Panc1 (cell line): ENCODE measurements around the gene FAM240A. TPM values are rescaled to one million over a fixed set of nuclear protein-coding genes. Genes with fewer than 3 reads are reported as not detected.
"Not testable (repeated sequence)": the region's sequence is repeated elsewhere in the genome, so short reads cannot be mapped to it uniquely, and the experiment has no call there.

Source experiments
- ATAC-seq: fragments of 200-7000 bp; cut with Tn5 transposase; 2 replicates; pipeline ENCODE4 v1.9.1; 2020; ENCODE audit warnings: mild to moderate bottlenecking, moderate library complexity
- BruUV-seq: library from RNA; stranded (reverse); fragments of 400-500 nt; replicated peaks from 2 replicates; lab custom pipeline; 2021; lab: Mats Ljungman, UMichigan
- CTCF ChIA-PET: fragments of 300-600 bp; sonication (Branson Sonifier 250); formaldehyde crosslinking; loops from one replicate; lab custom pipeline; 2022; ENCODE audit warnings: antibody characterized with exemption; lab: Charles Lee
- POLR2A ChIA-PET: fragments of 300-600 bp; sonication (Branson Sonifier 250); formaldehyde crosslinking; loops from one replicate; lab custom pipeline; 2022; ENCODE audit warnings: antibody characterized with exemption; lab: Charles Lee
- DNase-seq: peaks from one replicate; pipeline ENCODE4 v3.0.0-alpha.2; 2010; ENCODE audit warnings: low read depth, low spot score
- H3K27ac ChIP-seq: 2 replicates; pipeline ENCODE4 v1.5.1; 2011; ENCODE audit warnings: mild to moderate bottlenecking, low read length, inconsistent platforms
- H3K27me3 ChIP-seq: fragments of 200-500 bp; sonication (Bioruptor generic); 2 replicates; pipeline ENCODE4 v1.6.0; 2014; ENCODE audit warnings: low read length, inconsistent platforms; ENCODE audit not compliant: control insufficient read depth, insufficient read depth
- H3K36me3 ChIP-seq: fragments of 200-500 bp; sonication (Bioruptor generic); 2 replicates; pipeline ENCODE4 v1.5.1; 2014; ENCODE audit warnings: inconsistent platforms, mild to moderate bottlenecking, low read length, moderate library complexity; ENCODE audit not compliant: control insufficient read depth, insufficient read depth
- H3K4me1 ChIP-seq: 2 replicates; pipeline ENCODE4 v1.5.1; 2011; ENCODE audit warnings: inconsistent platforms, mild to moderate bottlenecking, low read length, moderate library complexity; ENCODE audit not compliant: control insufficient read depth, insufficient read depth
- H3K4me3 ChIP-seq, 2 experiments: 2 replicates each; pipeline ENCODE4 v1.5.1; 2011 to 2012; ENCODE audit warnings: low read depth in 2 of 2, low read length in 2 of 2, mild to moderate bottlenecking in 2 of 2, inconsistent platforms in 1 of 2, moderate library complexity in 1 of 2
- H3K9me3 ChIP-seq: fragments of 200-500 bp; sonication (Bioruptor generic); 2 replicates; pipeline ENCODE4 v1.5.1; 2014; ENCODE audit warnings: low read depth, mild to moderate bottlenecking, inconsistent platforms, low read length, moderate library complexity; ENCODE audit not compliant: control insufficient read depth, insufficient read depth
- POLR2AphosphoS5 ChIP-seq: IDR thresholded peaks from 2 replicates; pipeline ENCODE4 v1.6.1; 2012; ENCODE audit warnings: mild to moderate bottlenecking, low read depth, low read length, moderate library complexity
- REST ChIP-seq, 2 experiments: IDR thresholded peaks; 2 replicates each; pipeline ENCODE4 v1.6.1; 2011 to 2012; ENCODE audit warnings: low read depth in 2 of 2, control low read depth in 1 of 2, low read length in 1 of 2, mild to moderate bottlenecking in 1 of 2, moderate library complexity in 1 of 2; ENCODE audit not compliant: insufficient read depth in 1 of 2
- SIN3A ChIP-seq: IDR thresholded peaks from 2 replicates; pipeline ENCODE4 v1.6.1; 2012; ENCODE audit warnings: low read depth, mild to moderate bottlenecking, low read length, moderate library complexity, borderline replicate concordance; ENCODE audit not compliant: insufficient read depth
- TCF7L2 ChIP-seq: IDR thresholded peaks from 2 replicates; pipeline ENCODE4 v1.6.1; 2011; ENCODE audit warnings: mild to moderate bottlenecking, low read depth, low read length, inconsistent platforms
- in situ Hi-C: cut with HindIII; loops from 2 replicates; pipeline ENCODE4 v1.10.0; 2016; ENCODE audit warnings: low sequenced_read_pairs, low pct_unique_long_range_greater_than_20kb
- intact Hi-C: fragments of 100-400 bp; cut with micrococcal nuclease; formaldehyde crosslinking; loops from one replicate; pipeline ENCODE4 v1.10.0; 2022; ENCODE audit not compliant: unreplicated experiment
- total RNA-seq: library from RNA; stranded (reverse); gene quantifications from one replicate; pipeline ENCODE4 v1.2.1, GENCODE V29; 2021; ENCODE audit not compliant: unreplicated experiment
- TF ChIP-seq, protein P1 (sequence below): fragments of 450-650 bp; IDR thresholded peaks from 2 replicates; pipeline ENCODE4 v1.5.1; 2017; ENCODE audit warnings: mild to moderate bottlenecking

The FAM240A gene
- total RNA-seq, 1 experiment from 2014 or later: not detected

DNA sequence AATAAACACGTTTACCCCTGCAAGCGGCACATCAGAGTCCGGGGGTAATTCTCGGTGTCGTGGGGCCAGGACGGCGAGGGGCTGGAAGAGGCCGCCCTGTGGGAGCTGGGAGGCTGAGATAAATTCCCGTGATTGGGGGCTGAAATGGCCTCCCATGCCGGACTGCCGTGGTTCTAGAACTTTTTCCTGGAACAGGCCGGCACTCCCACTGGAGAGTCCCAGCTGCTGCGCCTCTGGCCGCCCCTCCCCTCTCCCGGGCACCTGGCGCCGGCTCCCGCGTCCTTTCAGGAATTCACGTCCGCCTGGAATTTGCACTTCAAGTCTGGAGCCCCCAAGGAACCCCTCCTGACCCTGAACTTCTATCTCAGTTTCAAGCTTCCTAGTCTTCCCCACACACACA lies 35.4 kb upstream of the FAM240A start:
- CTCF ChIA-PET: no interaction called here
- H3K4me3 ChIP-seq: no peak overlapping the region
- intact Hi-C loops: no loop called here
- H3K27ac ChIP-seq: no peak overlapping the region
- BruUV-seq: no TSS peak
- H3K27me3 ChIP-seq: no peaks in the 10 kb centered on the region
- no peaks in the 10 kb centered on the region for H3K36me3 ChIP-seq
- TF ChIP-seq, protein P1, sequence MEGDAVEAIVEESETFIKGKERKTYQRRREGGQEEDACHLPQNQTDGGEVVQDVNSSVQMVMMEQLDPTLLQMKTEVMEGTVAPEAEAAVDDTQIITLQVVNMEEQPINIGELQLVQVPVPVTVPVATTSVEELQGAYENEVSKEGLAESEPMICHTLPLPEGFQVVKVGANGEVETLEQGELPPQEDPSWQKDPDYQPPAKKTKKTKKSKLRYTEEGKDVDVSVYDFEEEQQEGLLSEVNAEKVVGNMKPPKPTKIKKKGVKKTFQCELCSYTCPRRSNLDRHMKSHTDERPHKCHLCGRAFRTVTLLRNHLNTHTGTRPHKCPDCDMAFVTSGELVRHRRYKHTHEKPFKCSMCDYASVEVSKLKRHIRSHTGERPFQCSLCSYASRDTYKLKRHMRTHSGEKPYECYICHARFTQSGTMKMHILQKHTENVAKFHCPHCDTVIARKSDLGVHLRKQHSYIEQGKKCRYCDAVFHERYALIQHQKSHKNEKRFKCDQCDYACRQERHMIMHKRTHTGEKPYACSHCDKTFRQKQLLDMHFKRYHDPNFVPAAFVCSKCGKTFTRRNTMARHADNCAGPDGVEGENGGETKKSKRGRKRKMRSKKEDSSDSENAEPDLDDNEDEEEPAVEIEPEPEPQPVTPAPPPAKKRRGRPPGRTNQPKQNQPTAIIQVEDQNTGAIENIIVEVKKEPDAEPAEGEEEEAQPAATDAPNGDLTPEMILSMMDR: no peak
- no peak for TF ChIP-seq SIN3A
- no peak for TF ChIP-seq TCF7L2
- no peak for TF ChIP-seq POLR2AphosphoS5
- TF ChIP-seq REST (IDR thresholded peaks at IDR 0.05; ENCODE audit: insufficient read depth in 1 of 2, low read depth in 2 of 2, low read length in 1 of 2): no peak
- H3K9me3 ChIP-seq: no peaks in the 10 kb centered on the region
- no peaks in the 10 kb centered on the region for H3K4me1 ChIP-seq
- DNase-seq (no peak), ATAC-seq (no peak)
- in situ Hi-C loops: no loop called here
- POLR2A ChIA-PET: no interaction called here

- ATAC-seq, H3K9me3 ChIP-seq, H3K27ac ChIP-seq, intact Hi-C loops, BruUV-seq, H3K36me3 ChIP-seq, POLR2A ChIA-PET, DNase-seq, CTCF ChIA-PET, in situ Hi-C loops, H3K27me3 ChIP-seq, H3K4me3 ChIP-seq, H3K4me1 ChIP-seq: not testable (repeated sequence)
Measured at GRCh38 chr3:46577580-46578249, 34.6 kb upstream of the FAM240A start.

DNA sequence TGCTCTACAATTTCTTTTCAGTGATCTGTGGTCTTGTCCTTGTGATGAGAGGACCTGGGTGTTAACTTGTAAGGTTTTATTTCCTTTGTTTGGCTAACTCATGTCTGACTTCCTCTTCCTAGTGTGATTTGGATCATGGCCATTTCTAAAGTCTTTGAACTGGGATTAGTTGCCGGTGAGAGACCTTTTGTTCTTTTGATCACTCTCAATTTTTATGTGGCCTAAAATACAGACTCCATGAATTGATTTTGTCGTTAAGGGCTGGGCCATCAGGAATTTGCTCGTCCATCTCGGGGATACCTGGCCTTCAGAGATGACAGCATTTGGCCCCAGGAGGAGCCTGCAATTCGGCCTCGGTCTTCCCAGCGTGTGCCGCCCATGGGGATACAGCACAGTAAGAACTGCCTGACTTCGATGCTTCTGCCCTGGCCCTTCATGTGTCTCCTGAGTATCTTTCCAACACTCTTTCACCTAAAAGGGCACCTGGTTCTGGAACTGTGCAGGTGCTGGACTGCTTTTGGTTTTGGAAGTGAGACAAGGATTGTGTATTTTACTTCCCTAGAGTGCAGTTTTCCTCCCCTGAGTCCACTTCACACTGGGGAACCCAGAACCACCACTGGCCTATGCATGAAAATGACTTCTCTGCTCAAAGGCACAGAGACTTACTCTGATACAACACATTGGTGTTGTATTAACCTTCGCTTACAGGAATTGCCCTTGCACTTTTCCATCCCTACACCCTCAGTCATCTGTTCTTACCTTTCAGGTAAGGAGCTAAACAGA lies 33.2 kb upstream of the FAM240A start:
- H3K36me3 ChIP-seq: no peaks in the 10 kb centered on the region
- H3K4me3 ChIP-seq: no peak overlapping the region
- H3K27ac ChIP-seq: no peak overlapping the region
- CTCF ChIA-PET: no interaction called here
- intact Hi-C loops: no loop called here
- ATAC-seq (no peak), DNase-seq (no peak)
- no TSS peak for BruUV-seq
- no peaks in the 10 kb centered on the region for H3K27me3 ChIP-seq
- no peaks in the 10 kb centered on the region for H3K9me3 ChIP-seq
- no peaks in the 10 kb centered on the region for H3K4me1 ChIP-seq
- in situ Hi-C loops: no loop called here
- POLR2A ChIA-PET: no interaction called here
- TF ChIP-seq, protein P1: no peak
- TF ChIP-seq SIN3A: no peak
- TF ChIP-seq TCF7L2: no peak
- TF ChIP-seq POLR2AphosphoS5: no peak
- TF ChIP-seq REST (IDR thresholded peaks at IDR 0.05; ENCODE audit: insufficient read depth in 1 of 2, low read depth in 2 of 2, low read length in 1 of 2): no peak
